CD4-positive, alpha-beta T cell treated with Interleukin-10 for 1 hour (primary cell): ENCODE data around the gene CRIP2.

Experiments
- DNase-seq: peaks from one replicate; pipeline ENCODE4 v3.0.0-alpha.2; 2020

CRIP2 gene

GRCh38 chr14:105474483-105475268 is at the start of gene CRIP2:
Gene CRIP2, plus strand, starts transcription at chr14:105474821. Its CDS starts 42 bp downstream, at chr14:105474863.
- DNase-seq, result peak; percentile 68

DNA sequence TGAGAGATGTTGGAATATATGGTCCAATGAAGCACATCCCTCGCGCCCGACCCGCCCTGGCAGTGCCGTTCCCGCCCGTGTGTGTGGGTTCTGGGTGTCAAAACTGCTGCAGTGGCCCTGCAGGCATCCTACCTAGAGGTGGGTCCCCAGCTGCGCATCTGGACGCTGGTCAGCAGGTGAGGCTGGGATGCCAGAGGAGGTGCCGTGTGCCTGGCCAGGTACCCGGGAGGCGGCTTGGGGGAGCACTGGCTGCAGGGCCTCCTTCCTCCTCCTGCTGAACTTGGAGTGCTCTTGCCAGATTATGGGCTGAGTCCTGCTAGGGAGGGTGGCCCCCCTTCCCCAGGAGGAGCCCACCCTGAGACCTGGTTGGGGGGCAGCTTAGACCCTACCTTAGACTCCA is 49.8 kb upstream of the CRIP2 start:
- no peak for DNase-seq

GRCh38 chr14:105425823-105426247 is 48.8 kb upstream of the CRIP2 start:
- no peak for DNase-seq

- no peak for DNase-seq
Measured at GRCh38 chr14:105426416-105427130, 48.0 kb upstream of the CRIP2 start.

DNA sequence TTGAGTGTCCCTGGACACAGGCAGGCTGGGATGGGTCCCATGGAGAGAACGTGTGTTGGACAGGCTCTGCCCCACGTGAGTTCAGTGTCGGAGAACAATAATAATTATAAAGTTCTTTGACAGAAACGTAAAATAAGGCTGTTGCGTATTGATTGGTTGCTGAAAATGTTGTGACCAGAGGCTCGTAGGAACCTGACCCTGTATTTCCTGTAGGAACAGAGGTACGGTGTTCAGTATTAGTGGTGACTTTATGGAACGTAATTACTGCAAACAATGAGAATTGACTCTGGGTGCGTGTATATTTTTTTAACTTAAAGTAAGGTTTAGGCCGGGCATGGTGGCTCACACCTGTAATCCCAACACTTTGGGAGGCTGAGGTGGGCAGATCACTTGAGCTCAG is 47.2 kb upstream of the CRIP2 start:
- DNase-seq, result no peak

- no peak for DNase-seq
Measured at GRCh38 chr14:105427936-105428485, 46.6 kb upstream of the CRIP2 start.

DNA sequence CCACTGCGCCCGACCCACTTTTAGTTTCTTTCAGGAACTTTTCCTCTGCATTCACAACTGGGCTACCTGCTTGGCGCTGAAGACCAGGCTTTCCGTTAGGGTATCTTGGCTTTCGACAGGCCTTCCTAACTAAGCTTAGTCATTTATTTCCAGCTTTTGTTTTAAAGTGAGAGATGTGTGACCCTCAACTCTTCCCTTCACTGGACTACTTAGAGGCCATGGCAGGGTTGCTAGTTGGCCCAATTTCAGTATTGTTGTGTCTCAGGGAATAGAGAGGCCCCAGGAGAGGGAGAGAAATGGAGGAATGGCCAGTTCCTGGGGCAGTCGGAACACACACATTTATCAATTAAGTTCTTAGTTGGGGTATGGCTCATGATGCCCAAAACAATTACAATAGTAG is 44.6 kb upstream of the CRIP2 start:
- no peak for DNase-seq

GRCh38 chr14:105430565-105430964 is 44.1 kb upstream of the CRIP2 start:
- DNase-seq, result no peak

GRCh38 chr14:105431256-105431655 is 43.4 kb upstream of the CRIP2 start:
- DNase-seq, result no peak

DNA sequence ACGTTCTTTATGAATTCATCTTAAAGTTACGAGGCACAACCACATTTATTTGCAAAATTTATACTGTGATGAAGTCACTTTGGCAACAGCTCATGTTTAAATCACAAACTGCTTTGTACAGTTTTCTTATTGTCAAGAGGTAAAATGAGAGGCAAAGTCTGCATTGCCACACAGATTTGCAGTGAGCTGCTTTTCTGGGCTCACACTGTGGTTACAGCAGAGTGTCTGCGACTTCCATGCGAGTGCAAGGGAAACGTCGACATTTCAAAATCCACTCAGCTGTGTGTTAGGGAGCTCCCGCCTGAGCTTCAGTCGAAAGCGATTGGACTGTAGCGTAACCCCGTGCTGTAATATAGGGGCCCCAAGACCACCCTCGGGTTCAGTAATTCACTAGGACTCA is 42.0 kb upstream of the CRIP2 start:
- DNase-seq, result no peak

DNA sequence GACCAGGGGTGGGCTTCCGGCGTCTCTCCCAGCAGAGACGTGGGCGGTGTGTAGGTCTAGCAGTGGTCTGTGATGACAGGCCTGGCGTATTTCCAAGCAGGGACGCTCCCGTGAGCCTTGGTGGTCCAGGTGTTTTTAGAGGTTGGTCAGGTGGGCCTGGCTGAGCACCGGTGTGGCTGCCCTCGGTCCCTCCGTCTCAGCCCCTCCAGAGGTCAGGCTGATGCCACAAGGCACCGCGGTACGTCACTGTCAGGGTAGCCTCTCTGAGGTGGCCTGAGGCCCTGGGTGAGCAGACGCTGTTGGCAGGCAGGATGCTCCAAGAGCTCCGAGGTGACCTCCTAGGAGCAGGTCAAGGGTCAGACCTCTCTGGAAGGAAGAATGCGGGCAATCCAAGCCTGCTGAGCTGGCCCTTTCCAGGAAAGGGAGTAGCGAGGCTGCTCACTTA is 41.4 kb upstream of the CRIP2 start:
- no peak for DNase-seq

DNA sequence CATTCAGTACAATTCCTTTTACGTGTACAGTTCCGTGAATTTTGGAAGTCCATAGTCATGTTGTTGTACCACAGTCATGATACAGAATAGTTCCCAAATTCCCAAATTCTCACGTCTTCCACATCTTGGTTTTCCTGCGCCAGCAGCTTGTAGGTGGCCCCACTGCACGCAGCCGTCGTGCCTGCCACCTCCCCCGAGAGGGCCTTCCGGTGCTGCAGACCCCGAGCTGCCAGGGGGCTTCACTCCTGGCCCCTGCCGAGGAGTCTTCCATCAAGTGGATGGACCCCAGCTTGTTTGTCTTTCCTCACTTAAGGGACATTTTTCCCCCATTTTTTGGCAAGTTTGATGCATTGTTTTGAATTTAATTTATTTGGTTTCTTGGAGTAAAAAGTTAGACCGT is 38.2 kb upstream of the CRIP2 start:
- no peak for DNase-seq

- no peak for DNase-seq
Measured at GRCh38 chr14:105436891-105437722, 37.5 kb upstream of the CRIP2 start.

- no peak for DNase-seq
Measured at GRCh38 chr14:105437723-105438500, 36.7 kb upstream of the CRIP2 start.

- DNase-seq, result no peak
Measured at GRCh38 chr14:105439179-105439578, 35.4 kb upstream of the CRIP2 start.

- DNase-seq, result no peak
Measured at GRCh38 chr14:105439710-105440553, 34.7 kb upstream of the CRIP2 start.

GRCh38 chr14:105440554-105440900 is 34.1 kb upstream of the CRIP2 start:
- DNase-seq, result no peak

GRCh38 chr14:105440992-105441391 is 33.6 kb upstream of the CRIP2 start:
- no peak for DNase-seq

DNA sequence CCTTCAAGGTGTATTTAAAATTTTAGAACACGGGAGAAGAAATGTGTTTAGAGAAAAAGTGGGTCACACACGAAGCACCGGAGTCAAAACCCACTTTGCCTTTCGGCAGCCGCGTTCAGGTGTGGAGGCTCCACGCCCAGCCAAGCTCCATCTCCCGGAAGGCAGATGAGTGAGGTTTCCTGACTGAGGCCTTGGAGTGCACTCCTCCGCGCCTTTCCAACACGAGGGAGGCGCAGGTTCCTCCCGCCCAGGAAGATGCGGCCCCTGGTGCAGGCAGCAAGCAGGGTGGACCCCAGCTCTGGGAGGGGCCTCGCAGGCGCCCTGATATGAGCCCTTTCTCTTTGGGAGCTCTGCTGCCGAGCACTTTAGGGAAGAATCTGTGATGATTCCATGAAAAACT is 32.5 kb upstream of the CRIP2 start:
- DNase-seq, result no peak

GRCh38 chr14:105442834-105443233 is 31.8 kb upstream of the CRIP2 start:
- DNase-seq, result no peak

DNA sequence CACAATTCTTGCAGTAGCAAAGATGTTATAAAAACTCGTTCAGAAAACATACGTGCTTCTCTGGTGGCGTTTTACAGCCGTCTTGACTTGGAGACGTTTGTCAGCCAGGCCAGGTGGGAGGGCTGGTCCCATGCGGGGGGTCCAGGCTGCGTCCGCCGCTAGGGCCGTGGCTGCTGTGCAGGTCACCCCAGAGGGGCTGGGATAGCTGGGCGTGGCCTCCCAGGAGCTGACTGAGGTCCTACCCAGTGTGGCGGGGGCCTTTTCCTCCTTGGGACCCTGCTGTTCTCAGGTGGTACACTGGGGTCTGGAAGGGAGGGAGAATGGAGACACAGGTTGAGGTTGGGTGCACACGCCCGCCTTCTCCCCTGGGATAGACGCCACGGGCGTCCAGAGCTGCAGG is 29.8 kb upstream of the CRIP2 start:
- DNase-seq, result no peak
